GM19035 (cell line): ENCODE measurements around the gene FBXO31.
"Not testable (repeated sequence)": the region's sequence is repeated elsewhere in the genome, so short reads cannot be mapped to it uniquely, and the experiment has no call there.

Experiments used
- ATAC-seq: cut with Tn5 transposase; IDR thresholded peaks from one replicate; pipeline ENCODE4 v1.9.1; 2021; ENCODE audit not compliant: unreplicated experiment

Gene FBXO31

DNA sequence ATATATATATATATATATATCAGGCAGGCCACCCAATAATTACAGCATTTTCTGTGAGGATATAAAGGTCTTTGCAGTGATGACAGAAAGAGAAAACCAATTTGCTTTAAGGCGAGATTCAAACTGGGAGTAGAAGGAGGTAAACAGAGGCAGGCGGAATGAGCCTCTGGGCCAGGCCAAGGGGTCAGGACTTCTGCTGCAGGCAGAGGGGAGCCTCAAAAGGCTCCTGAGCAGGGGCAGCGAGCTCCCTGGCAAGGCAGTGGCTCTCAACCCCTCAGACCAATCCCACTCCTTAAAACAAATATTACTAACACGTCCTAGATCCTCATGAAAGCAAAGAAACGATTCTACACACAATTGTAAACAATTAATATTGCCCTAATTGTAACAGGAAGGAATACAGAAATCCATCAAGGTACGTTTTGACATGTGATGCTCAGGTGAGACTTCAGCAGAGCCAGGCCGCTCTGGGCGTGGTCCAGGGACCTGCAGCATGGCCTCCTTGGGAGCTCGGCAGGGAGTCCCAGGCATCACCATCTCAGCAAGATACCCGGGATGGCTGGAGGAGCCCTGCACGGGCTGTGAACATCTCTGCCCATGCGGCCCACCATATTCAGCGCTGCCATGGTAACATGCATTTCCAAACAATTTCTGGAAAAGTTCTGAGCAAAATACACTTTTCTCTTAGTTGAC lies 18.4 kb downstream of the FBXO31 start:
- ATAC-seq = no peak

DNA sequence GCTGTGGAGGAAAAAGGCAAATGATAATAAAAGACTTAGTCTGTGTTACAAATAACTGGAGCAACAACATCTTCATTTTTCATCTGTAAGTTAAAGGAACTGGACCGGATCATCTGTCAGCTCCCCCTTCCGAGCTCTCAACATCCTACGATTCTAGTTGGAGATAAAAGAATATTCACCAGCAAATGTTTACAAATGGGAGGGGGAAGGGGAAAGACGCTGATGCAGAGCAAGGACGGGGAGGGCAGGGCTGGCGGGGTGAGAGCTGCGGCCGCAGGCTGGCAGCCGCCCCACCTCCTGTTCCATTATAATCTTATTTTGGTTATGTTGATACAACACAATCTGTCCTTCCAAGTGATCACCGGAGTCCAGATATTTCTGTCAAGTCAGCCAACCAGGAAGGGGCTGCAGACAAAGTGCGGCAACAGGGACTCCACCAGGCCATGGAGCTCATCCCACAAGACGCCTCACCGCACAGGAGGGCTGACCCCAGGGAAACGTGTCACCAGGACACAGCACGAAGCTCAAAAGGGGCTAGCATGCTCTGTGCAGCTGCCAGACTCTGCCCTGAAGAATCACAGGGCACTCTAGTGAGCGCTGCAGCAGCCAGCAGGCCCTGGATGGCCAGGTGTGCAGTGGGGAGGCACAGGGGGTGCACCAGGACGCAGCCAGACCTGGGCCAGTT lies 19.7 kb downstream of the FBXO31 start:
- ATAC-seq = no peak

DNA sequence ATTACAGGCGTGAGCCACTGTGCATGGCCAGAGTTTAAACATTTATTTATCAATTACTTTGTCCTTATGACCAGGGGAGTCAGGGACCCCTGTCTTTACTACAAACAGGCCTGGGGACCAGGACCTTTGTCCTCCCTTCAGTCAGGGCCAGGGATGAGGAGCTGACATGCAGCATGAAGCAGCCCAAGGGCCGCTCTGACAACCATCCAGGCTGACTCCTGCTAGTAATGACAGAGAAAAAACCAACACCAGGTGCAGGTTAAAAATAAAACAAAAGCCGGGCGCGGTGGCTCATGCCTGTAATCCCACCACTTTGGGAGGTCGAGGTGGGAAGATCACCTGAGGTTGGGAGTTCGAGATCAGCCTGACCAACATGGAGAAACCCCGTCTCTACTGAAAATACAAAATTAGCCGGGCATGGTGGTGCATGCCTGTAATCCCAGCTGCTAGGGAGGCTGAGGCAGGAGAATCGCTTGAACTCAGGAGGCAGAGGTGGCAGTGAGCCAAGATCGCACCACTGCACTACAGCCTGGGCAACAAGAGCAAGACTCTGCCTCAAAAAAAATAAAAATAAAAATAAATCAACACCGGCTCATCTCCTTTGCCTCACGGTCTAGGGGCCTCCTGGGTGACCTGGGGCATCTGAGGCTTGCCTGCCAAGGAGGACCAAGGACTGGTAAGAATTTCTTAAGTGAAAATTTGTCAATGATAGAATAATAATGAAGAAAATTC lies 20.6 kb downstream of the FBXO31 start:
- not testable (repeated sequence) for ATAC-seq

DNA sequence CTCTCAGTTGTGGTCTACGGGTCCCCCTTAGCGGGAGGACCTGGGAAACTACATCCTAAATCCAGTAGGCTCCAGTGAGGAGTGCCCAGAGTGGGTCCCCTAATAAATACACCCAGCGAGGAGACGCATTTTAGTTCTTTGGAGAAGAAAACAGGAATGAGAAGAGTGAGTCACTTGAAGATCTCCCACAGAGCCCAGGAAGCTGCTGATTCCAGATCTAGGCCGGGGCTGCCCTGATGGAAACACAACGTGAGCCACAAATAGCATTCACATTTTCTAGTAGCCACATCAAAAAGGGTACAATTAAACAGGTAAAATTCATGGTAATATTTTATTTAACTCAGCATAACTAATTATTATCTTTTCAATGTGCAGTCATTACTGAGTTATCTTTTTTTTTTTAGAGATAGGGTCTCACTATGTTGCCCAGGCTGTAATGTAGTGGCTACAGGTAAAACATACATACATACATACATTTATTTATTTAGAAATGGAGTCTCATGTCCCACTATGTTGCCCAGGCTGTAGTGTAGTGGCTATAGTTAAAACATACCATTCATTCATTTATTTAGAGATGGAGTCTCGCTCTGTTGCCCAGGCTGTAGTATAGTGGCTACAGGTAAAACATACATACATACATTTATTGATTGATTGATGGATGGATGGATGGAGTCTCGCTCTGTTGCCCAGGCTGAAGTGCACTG lies 21.5 kb downstream of the FBXO31 start:
- no peak for ATAC-seq

DNA sequence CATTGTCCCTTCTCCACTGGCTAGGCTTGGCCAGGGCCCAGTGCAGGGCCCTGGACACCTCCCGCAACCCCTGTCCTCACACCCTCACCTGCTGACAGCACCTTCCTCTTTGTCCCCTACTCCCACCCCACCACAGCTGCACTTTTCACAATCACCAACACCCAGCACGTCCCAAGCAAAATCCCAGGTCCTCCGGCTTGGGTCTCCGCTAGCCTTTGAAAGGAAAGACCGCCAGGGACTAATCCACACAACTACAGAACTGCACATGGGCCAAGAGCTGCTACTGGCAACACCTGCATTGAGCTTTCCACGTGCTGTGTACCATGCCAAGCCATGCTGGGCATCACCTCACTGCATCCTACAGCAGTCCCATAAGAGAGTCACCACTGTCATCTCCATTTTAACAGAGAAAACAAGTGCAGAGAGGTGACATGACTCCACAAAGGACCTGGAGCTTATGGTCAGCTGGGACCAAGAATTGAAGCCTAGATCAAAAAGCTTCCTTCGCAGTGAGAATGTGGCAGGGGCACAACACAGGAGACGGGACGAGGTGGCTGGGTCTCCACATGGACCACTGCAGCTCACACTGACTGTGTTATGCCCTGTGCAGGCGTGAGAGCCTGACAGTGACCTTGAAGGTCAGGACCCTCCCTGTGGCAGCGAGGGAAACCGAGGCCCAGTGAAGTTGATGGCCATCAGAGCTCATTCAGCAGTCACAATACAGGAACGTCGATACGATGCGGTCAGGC lies 22.5 kb downstream of the FBXO31 start:
- no peak for ATAC-seq

DNA sequence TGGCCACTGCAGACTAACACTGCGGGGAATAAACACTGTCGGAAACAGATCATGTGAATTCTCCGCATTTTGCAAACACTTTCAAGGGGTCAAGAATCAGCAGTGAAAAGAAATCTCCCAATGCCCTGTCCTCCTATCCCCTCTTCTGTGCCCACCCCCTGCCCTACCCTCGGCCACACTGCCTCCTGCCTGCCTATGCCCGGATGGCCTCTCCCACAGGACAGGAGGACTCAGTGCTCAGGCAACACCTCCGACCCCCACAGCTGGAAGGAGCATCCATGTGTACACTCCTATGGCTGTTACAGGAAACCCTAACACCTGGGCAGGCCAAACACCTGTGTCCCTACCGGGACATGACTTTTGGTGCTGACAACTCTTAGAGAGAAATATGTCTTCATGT lies 24.5 kb downstream of the FBXO31 start:
- ATAC-seq = no peak

DNA sequence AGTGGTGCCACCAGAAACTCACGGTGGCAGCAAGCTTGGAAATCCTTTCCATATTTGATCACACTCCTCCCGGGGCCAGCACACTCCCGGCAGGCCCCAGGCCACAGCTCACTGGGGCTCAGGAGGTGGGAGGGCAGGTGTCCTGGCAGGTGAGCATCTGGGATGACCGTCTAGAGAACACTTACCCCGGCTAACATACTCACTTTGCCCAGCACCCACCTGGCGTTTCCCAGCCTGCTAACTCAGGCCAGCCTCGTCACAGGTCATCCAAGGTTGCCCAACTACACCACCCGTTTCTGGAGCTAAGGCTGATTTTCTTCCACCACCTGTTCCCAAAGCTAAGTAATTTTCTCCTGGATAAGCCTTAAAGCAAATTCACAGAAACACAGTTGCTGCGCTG lies 24.9 kb downstream of the FBXO31 start:
- ATAC-seq = no peak

DNA sequence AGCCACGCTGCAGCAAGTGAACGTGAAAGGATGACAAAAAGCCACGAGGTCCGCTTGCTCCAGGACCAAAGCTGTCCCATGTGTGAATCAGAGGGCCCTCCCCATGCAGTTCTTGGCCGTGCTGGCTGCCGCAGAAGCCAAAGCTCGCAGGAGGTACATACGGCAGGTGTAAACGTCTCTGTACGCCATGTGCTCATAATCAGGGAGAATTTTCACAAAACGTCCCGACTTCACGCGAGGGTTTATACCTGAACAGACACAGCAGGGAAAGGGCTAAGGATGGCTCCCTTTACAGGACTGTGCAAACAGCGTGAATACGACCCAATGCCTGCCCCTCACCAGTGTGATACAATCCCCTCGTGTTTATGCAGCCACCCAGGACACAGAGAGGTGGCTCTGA lies 25.3 kb downstream of the FBXO31 start:
- ATAC-seq = no peak

DNA sequence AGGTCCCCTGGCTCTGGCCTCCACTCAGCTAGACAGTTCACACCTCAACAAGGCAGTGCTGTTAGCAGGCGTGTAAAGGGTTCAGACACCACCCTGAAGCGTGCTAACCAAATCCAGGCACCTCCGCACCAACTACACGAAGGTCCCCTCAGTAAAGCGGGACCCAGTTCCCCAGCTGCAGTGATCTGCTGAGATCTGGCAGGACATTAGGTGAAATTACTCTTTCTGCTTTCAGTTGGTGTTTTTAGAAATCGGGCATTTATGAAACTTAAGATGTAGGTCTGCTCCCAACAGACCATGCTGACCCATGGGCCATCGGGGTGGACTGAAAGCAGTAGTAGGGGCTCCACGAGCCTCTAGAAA lies 27.1 kb downstream of the FBXO31 start:
- no peak for ATAC-seq

DNA sequence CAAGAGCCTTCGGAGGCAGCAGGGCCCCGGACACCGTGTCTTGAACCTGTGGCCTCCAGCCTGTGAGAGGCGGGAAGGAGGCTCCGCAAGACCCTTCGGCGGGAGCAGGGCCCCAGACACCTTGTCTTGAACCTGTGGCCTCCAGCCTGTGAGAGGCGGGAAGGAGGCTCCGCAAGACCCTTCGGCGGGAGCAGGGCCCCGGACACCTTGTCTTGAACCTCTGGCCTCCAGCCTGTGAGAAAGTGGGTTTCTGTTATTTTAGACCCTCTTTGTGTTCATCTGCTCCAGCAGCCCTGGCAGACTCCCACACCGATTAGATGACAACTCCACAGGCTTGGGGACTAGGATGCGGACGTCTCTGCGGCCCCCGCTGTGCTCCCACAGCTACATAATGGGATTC lies 30.0 kb downstream of the FBXO31 start:
- ATAC-seq = no peak

DNA sequence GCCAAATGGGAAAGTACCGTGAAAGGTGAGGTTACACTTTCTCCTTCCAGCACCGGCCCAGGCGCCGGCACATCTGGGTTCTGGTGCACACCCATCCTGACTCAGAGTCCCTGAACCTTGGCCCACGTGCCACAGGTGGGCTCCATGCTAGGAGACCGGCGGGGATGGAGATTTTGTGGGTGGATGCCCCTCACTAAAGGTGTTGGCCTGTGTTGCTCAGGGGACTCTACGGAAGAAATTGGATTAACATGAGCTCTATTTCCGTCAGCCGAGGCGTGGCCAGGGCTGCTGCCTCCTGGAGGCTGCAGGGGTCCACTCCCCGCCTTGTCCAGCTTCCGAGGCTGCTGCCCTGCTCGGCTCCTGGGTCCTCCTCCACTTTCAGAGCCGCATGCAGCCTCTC lies 30.8 kb downstream of the FBXO31 start:
- ATAC-seq = no peak

DNA sequence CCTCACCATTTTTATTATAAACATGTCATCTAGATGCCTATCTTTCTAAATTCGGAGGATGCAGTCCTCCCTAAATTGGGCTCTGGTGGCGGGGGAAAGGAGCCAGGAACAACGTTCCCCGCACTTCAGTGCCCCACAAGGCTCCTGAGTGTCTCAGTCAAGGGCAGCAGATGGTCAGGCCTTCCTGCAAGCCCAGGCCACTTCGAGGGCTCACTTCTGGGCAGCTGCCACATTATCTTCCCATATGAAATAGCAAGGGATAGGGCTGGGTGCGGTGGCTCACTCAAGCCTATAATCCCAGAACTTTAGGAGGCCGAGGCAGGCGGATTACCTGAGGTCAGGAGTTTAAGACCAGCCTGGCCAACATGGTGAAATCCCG lies 32.3 kb downstream of the FBXO31 start:
- no peak for ATAC-seq

DNA sequence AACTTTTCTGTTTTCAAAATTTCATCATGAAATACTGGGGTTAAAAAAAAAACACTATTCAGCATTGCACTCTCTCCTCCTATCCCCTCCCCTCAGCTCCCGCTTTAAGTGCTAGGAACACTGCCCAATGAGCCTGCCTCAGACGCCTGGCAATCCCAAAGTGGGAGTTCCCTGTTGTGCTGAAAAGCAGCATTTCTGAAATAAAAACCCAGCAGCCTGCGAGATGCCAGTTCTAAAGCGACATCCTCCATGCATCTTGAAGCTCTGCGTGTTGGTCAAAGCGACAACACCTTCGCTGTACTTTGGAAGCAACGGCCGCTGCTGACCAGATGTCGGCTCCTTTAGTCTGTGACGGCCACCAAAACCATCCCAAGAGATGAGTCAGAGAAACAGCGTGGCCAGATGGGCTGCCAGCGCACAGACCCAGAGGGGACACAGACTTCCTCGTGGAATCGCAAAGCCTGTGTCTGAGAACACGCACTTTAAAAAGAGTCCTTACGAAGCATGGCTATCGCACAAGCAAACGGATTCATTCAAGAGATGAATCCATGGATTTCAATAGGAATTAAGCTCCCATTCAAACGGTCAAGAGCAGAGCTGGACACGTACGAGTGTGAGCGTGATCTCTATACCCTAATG lies 32.8 kb downstream of the FBXO31 start:
- ATAC-seq = no peak

DNA sequence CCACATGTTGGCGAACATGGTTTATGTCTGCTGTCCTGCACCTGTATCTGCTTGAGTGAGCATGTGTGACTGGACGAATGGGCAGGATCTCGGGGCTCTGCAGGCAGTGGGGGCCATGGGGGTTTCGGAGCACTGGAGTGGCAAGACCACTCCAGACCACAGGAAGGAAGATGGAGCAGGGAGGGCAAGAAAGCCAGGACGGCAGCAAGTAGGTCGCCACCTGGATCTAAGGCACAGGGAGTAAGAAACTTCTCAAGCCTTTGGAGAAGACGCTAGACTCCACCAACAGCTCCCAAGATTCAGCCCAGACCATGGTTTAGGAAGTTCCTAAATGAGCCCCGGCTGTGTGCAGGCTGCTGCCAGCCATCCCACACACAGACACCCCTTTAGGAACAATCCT lies 33.5 kb downstream of the FBXO31 start:
- no peak for ATAC-seq

DNA sequence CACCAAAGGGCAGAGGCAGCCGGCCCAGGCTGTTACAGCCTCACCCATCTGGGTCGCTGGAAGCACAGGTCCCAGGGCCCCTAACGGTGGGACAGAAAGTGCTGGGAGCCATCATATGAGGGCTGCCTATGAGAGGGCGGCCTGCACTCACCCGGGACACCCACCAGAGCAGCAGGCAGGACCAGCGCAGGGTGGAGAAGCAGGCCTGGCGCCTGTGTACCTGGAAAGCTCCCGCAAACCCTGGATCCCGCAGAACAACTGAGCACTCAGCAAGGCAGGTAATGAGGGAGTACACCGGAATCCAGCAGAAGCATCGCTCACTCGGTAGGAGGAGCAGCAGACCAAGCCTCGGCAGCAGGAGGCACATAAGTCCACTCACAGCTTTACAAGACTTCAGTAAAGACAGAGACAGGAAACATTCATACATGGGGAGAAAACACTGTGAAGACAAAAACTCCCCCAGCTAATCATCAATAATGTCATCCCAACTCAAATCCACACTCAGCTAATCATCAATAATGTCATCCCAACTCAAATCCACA lies 34.9 kb downstream of the FBXO31 start:
- ATAC-seq = no peak

DNA sequence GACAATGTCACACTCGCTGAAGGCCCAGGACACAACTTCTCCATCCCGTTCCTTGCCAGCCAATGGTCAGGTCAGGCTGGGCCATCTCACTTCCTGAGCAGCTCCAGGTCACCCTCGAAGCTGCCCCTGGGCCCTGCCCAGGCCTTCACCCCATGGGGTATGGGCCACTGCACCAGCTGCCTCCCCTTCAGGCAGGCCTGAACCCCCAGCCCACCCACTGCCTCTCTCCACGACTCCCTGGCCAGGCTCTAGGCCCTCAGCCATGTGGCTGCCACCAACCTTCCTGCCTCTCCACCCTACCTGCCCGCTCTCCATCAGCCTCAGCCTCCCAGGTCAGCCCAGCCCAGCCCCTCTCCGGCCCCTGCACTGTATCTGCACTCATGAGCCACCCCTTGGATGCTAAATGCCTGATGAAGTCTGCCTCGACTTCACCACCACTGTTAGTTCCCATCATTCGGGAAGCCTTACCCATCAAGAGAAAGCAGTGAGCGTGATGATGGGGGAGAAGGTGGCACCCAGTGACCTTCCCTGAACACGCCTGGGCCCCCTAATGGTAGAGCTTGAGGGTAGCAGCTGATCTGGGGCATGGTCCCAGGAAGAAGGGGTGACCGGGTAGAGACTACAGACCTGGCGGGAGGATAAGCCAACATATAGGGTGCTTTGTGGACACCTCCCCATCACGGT lies 35.5 kb downstream of the FBXO31 start:
- ATAC-seq = no peak

DNA sequence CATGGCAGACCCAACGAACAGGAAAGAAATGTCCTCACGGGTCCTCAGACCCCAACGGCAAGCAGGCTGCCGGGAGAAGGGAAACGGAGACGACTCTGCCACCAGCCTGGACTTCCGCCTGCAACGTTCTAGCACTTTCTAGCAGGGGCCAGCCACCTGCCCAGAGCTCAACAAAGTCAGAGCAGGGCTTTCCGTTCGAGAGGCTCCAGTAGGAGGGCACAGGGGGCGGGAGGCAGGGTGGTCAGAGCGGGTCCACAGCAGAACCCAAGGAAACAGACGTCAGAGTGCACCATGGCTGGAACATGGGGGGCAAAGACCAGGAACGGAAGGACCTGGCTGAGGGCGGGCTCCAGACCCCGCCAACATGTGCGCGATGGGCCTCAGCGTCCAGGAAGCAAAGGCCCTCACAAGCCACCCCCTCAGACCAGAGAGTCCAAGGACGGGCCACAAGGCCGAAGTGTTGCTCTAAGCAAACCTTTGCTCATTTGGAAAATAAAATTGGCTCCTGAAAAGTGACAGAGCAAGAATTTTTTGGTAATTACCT lies 37.0 kb downstream of the FBXO31 start:
- ATAC-seq = no peak

DNA sequence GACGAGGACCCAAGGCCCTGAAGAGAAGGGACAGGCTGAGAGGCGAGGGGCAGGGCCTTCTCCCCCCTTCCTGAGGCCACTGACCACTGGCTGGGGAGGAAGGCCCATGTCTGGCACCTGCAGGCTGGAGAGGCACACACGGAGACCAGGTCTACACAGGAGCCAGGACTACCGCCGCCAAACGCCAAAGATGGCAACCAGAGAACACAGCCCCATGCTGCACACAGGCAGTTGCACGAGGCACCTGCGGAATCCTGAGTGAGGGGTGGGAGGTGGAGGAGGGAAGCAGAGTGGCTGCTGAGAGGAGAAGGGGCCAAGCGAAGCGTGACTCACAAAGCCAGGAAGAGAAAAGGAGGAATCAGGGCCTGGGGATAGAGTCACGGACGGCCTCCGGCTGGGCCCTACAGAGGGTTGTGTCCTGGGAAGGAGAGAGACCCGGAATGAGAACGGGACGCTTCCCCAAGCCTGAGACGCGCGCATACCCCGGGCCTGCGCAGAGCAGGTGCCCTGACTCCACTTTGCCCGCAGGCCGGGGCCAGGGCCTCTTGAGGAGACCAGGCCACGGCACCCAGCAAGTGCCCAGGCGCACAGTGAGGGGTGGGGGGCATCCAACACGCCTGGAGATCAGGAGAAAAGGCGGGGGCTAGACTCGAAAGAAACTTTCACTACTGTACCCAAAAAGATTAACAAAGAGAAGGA lies 37.7 kb downstream of the FBXO31 start:
- no peak for ATAC-seq
